Measurements from ENCODE around the gene CBX3.

- no peak for TF ChIP-seq CTCF (IDR thresholded peaks at IDR 0.05)
- TF ChIP-seq POLR2A (IDR thresholded peaks at IDR 0.05), result no peak
- no peak for TF ChIP-seq POLR2AphosphoS5 (IDR thresholded peaks at IDR 0.05; ENCODE audit: insufficient read depth in 1 of 2, low read depth in 1 of 2)
Observed at GRCh38 chr7:26153823-26154783, 47.4 kb upstream of the CBX3 start.

All from vagina (tissue), 2 donors.